GM20000 (cell line): ENCODE results near the gene MAFF.

ENCODE experiments used
- DNase-seq: peaks from one replicate; pipeline ENCODE4 v3.0.0; 2012; ENCODE audit warnings: low spot score
- TF ChIP-seq, protein P1 (sequence below): IDR thresholded peaks from 2 replicates; pipeline ENCODE4 v1.5.1; 2012; ENCODE audit warnings: mild to moderate bottlenecking, control low read depth; ENCODE audit errors: extremely low read depth, missing control alignments

The MAFF gene

DNA sequence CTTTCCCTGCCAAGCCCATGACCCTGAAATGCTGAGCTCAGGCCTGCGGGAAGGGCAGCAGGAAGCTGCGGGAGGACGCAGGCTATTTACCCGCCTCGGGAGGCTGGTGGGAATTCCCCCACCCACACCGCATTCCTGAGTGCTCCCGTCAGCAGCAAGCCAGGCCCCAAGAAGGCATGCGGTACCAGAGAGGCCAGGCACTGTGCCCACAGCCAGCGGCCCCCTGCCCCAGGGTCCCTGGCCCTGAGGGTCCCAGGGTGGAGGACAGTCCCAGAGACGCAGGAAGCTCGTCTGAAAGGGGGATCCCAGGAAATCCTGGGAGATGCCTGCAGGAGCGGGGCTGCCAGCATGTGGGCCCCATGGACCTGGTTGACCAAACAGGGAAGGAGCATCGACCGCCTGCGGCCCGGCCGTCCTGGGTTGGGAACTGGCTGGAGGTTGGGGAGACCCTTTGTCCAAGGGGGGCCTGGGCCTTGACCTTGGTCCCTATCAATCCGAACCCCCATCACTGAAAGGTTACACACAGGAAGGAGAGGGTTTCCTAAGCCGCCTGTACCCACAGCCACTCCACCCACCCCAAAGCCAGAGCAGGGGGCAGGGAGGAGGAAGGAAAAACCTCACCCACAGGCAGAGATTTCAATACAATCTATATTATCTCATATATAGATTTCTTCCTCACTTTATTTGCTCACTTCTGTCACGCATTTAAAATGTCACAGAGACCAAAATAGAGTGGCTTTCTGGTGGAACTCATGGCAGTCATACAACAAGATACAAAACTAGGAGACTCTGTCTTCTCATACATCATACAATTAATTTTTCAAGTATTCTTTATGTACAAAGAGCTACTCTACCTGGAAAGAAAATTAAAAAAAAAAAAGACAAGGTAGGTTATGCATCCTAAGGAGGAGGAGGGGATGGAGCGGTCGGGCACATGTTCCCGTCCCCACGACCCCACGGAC, 17.1 kb downstream of the MAFF start:
- peak; percentile 47 for DNase-seq
- TF ChIP-seq, protein P1, sequence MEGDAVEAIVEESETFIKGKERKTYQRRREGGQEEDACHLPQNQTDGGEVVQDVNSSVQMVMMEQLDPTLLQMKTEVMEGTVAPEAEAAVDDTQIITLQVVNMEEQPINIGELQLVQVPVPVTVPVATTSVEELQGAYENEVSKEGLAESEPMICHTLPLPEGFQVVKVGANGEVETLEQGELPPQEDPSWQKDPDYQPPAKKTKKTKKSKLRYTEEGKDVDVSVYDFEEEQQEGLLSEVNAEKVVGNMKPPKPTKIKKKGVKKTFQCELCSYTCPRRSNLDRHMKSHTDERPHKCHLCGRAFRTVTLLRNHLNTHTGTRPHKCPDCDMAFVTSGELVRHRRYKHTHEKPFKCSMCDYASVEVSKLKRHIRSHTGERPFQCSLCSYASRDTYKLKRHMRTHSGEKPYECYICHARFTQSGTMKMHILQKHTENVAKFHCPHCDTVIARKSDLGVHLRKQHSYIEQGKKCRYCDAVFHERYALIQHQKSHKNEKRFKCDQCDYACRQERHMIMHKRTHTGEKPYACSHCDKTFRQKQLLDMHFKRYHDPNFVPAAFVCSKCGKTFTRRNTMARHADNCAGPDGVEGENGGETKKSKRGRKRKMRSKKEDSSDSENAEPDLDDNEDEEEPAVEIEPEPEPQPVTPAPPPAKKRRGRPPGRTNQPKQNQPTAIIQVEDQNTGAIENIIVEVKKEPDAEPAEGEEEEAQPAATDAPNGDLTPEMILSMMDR = no peak

DNA sequence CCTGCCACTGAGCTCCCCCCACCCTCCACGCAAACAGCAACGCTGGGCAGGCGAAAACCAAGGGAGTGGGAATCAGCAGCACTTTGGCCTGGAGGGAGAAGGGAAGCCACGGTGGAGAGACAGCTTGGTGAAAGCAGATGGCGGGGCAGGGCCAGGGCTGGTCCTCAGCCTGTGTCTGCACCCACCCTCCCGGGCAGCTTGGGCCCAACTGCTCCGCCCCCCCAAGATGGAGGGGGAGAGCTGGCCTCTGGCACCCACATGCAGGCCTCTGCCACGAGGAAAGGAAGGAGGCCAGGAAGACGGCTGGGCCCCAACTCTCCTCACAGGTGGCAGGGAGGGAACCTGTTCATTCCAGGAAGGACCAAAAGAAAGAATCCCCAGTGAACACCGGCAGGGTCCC, 17.8 kb downstream of the MAFF start:
- no peak for DNase-seq
- TF ChIP-seq, protein P1 = no peak

DNA sequence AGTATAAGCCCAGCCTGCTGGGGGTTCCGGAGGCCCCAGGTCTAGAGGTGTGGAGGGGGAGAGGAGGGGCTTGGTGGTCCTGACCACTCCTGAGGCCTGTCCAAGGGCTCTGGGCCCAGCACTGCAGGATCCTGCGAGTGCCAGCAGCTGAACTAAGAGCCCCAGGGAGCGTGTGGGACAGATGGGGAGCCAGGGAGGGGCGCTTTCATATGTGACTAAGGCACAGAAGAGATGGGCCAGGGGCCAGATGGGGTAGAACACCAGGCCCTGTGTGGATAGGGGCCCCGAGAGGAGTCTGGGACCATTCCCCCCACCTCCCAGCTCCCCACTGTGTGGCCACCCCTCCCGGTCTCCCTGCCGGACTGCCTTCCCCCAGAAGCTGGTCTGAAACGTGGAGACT, 18.4 kb downstream of the MAFF start:
- TF ChIP-seq, protein P1 = no peak

DNA sequence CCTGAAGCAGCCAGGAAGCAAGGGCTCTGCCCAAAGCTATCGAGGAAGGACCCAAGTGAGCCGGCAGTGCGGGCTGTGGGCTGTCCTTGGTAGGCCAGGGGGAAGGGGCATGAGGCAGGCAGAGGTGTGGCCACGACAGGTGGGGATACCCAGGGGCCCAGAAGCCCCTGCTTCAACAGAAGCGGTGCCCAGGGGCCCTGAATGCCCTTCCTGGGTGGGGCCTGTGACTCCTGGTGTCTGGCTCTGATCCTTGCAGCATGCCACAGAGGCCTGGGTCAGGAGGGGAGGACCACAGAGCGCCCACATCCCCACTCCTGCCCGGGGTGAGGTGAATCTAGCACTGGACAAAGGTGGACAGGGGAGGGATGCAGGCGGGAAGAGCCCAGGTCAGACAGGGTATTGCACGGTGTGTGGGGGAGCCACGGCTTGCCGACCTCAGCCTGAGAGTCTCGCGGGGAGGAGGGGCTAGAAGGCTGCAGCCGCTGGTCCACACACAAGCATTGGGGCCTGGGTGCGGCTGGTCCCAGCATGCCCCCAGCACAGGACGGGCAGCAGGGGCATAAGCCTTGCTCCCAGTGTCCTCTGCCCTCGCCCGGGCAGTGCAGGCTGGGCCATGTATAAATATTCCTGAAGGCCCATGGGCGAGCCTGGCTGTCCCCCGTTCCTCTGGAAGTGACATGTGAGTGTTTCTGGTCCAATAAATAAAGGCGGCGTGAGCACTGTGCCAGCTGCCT, 19.0 kb downstream of the MAFF start:
- TF ChIP-seq, protein P1 = no peak
- no peak for DNase-seq

More for the DNA sequence above, 18.4 kb downstream of the MAFF start:
- no peak for DNase-seq

DNA sequence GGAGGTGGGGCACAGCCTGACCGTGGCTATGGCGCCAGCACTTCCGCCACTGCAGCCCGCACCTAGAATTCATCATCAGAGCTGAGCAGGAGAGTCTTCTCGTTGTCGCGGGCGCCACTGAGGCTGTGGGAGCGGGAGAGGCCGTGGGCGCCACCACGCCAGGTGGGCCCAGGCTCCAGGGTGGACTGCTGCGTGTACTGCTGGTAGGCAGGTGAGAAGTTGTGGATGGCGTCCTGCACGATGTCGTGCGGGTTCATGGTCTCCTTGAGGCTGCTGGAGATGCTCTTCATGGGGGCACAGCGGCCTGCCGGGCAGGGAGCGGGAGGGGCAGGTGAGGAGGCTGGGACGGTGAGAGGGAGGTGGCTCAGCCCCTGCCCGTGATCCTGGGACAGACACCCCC, 19.6 kb downstream of the MAFF start:
- no peak for DNase-seq
- TF ChIP-seq, protein P1 = no peak

DNA sequence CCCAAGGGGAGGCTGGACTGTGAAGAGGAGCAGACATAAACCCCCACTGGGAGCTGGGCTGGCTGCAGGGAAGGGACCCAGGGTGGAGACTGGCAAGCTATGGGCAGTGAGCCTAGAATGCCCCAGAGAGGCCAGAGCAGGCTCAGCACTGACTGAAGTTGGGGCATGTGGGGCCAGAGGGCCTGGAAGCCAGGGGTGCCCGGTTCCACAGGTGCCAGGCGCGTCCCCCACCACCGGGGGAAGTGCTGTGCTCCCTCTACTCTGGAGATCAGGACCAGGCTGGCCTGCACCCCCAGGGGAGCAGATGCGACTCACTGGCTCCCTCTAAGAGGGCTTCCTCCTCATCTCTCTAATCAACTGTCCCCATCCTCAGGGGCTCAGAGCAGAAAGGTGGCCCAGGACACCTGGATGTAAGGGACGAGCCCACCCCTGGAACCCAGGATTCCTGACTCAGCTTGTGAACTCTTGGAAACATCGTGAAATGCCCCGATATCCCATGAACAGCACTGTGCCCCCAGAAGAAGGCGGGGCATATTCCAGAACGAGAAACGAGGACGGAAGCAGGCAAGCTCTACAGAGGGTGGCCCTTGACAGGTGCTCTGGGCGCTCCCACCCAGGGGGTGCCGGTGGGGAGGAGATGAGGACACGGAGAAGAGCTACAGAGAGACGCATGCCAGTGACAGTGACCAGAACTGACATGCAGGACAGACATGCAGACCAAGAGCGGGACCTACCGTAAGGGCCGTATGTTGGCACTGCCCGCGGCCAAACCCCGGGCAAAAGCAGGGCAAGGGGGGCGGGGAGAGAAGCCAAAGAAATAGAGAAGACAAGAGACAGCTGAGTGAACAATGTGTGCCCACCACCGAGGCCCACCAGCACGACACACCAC, 20.4 kb downstream of the MAFF start:
- TF ChIP-seq, protein P1 = no peak
- no peak for DNase-seq
